H9 (cell line): ENCODE measurements around the gene INO80. TPM values are rescaled to one million over a fixed set of nuclear protein-coding genes. Genes with fewer than 3 reads are reported as not detected.

Experiments
- DNase-seq: peaks from one replicate; pipeline ENCODE4 v3.0.0-alpha.2; 2017
- H2AFZ ChIP-seq: one replicate; pipeline ENCODE4 v1.6.1; 2013; ENCODE audit warnings: mild to moderate bottlenecking, low read length, control low read depth, moderate library complexity
- H2AK5ac ChIP-seq: 2 replicates; pipeline ENCODE4 v1.6.1; 2013; ENCODE audit warnings: low read length, control low read depth, mixed read lengths; ENCODE audit not compliant: insufficient read length
- H2BK120ac ChIP-seq: one replicate; pipeline ENCODE4 v1.6.1; 2013; ENCODE audit warnings: low read depth, mild to moderate bottlenecking, low read length, control low read depth, inconsistent platforms; ENCODE audit not compliant: poor library complexity, severe bottlenecking
- H2BK12ac ChIP-seq: 2 replicates; pipeline ENCODE4 v1.6.1; 2013; ENCODE audit warnings: low read length, control low read depth, mixed read lengths, low read depth; ENCODE audit not compliant: insufficient read length
- H2BK15ac ChIP-seq: 2 replicates; pipeline ENCODE4 v1.6.1; 2013; ENCODE audit warnings: low read depth, low read length, control low read depth
- H2BK20ac ChIP-seq: one replicate; pipeline ENCODE4 v1.6.1; 2013; ENCODE audit warnings: low read depth, mild to moderate bottlenecking, low read length, control low read depth, inconsistent platforms; ENCODE audit not compliant: poor library complexity, severe bottlenecking
- H2BK5ac ChIP-seq: 2 replicates; pipeline ENCODE4 v1.6.1; 2013; ENCODE audit warnings: low read length, control low read depth, mixed read lengths; ENCODE audit not compliant: insufficient read length
- H3K14ac ChIP-seq: 2 replicates; pipeline ENCODE4 v1.6.1; 2013; ENCODE audit warnings: low read length, control low read depth; ENCODE audit not compliant: insufficient read depth
- H3K18ac ChIP-seq: 2 replicates; pipeline ENCODE4 v1.6.1; 2013; ENCODE audit warnings: low read depth, mild to moderate bottlenecking, mixed read lengths, low read length, control low read depth; ENCODE audit not compliant: insufficient read length
- H3K23ac ChIP-seq: 2 replicates; pipeline ENCODE4 v1.6.1; 2013; ENCODE audit warnings: low read length, control low read depth, mixed read lengths, low read depth; ENCODE audit not compliant: insufficient read length
- H3K23me2 ChIP-seq: 2 replicates; pipeline ENCODE4 v1.6.1; 2013; ENCODE audit warnings: low read depth, mild to moderate bottlenecking, mixed read lengths, low read length, control low read depth; ENCODE audit not compliant: insufficient read length, poor library complexity, severe bottlenecking
- H3K27ac ChIP-seq: 2 replicates; pipeline ENCODE4 v1.5.1; 2013; ENCODE audit warnings: low read length, control low read depth, mixed read lengths, low read depth; ENCODE audit not compliant: insufficient read length
- H3K27me3 ChIP-seq: 2 replicates; pipeline ENCODE4 v1.6.1; 2013; ENCODE audit warnings: low read length, control low read depth, inconsistent platforms; ENCODE audit not compliant: insufficient read depth
- H3K4ac ChIP-seq: 2 replicates; pipeline ENCODE4 v1.6.1; 2013; ENCODE audit warnings: low read depth, mild to moderate bottlenecking, control low read depth, inconsistent platforms, low read length, moderate library complexity
- H3K4me1 ChIP-seq: 2 replicates; pipeline ENCODE4 v1.6.1; 2013; ENCODE audit warnings: low read length, control low read depth, inconsistent platforms; ENCODE audit not compliant: insufficient read depth
- H3K4me2 ChIP-seq: 2 replicates; pipeline ENCODE4 v1.6.1; 2013; ENCODE audit warnings: low read length, control low read depth, mixed read lengths; ENCODE audit not compliant: insufficient read length, insufficient read depth
- H3K56ac ChIP-seq: 2 replicates; pipeline ENCODE4 v1.6.1; 2013; ENCODE audit warnings: low read depth, mild to moderate bottlenecking, mixed read lengths, low read length, control low read depth; ENCODE audit not compliant: insufficient read length
- H3K79me1 ChIP-seq: 2 replicates; pipeline ENCODE4 v1.6.1; 2013; ENCODE audit warnings: low read depth, mild to moderate bottlenecking, moderate library complexity, low read length, control low read depth, inconsistent platforms; ENCODE audit not compliant: insufficient read depth, poor library complexity, severe bottlenecking
- H3K79me2 ChIP-seq: 2 replicates; pipeline ENCODE4 v1.6.1; 2013; ENCODE audit warnings: low read length, control low read depth, inconsistent platforms; ENCODE audit not compliant: insufficient read depth
- H3K9ac ChIP-seq: 2 replicates; pipeline ENCODE4 v1.6.1; 2013; ENCODE audit warnings: low read length, control low read depth, mixed read lengths; ENCODE audit not compliant: insufficient read length; ENCODE audit errors: extremely low read depth
- H3K9me3 ChIP-seq: one replicate; pipeline ENCODE4 v1.6.1; 2013; ENCODE audit warnings: low read depth, low read length, inconsistent platforms; ENCODE audit not compliant: control insufficient read depth
- H3T11ph ChIP-seq: one replicate; pipeline ENCODE4 v1.6.1; 2013; ENCODE audit warnings: mild to moderate bottlenecking, low read length, control low read depth, inconsistent platforms
- H4K20me1 ChIP-seq: one replicate; pipeline ENCODE4 v1.6.1; 2013; ENCODE audit not compliant: control insufficient read depth, insufficient read length, insufficient read depth
- H4K5ac ChIP-seq: 2 replicates; pipeline ENCODE4 v1.6.1; 2013; ENCODE audit warnings: low read depth, mild to moderate bottlenecking, mixed read lengths, low read length, control low read depth; ENCODE audit not compliant: insufficient read length
- H4K8ac ChIP-seq: replicated peaks from 2 replicates; pipeline ENCODE4 v1.6.1; 2013; ENCODE audit warnings: low read length, control low read depth, mixed read lengths, low read depth; ENCODE audit not compliant: insufficient read length
- H4K91ac ChIP-seq: 2 replicates; pipeline ENCODE4 v1.6.1; 2013; ENCODE audit warnings: low read depth, mild to moderate bottlenecking, moderate library complexity, mixed read lengths, low read length, control low read depth; ENCODE audit not compliant: insufficient read length
- H3K27ac Mint-ChIP-seq, 3 experiments: 2 replicates in 2 of 3; 3 replicates in 1 of 3; pipeline ENCODE4 v1.8.0; 2020 to 2021; ENCODE audit warnings: mixed read lengths in 3 of 3, mild to moderate bottlenecking in 1 of 3, moderate library complexity in 1 of 3
- H3K27me3 Mint-ChIP-seq: 2 replicates; pipeline ENCODE4 v1.8.0; 2021; ENCODE audit warnings: low read depth, mild to moderate bottlenecking, moderate library complexity, mixed read lengths
- H3K36me3 Mint-ChIP-seq, 3 experiments: 2 replicates in 2 of 3; 3 replicates in 1 of 3; pipeline ENCODE4 v1.8.0; 2020 to 2021; ENCODE audit warnings: low read depth in 3 of 3, mixed read lengths in 3 of 3; ENCODE audit not compliant: insufficient read depth in 1 of 3
- H3K4me1 Mint-ChIP-seq, 2 experiments: 2 replicates each; pipeline ENCODE4 v1.8.0; 2020; ENCODE audit warnings: mixed read lengths in 2 of 2
- H3K4me3 Mint-ChIP-seq, 2 experiments: 2 replicates in 1 of 2; 3 replicates in 1 of 2; pipeline ENCODE4 v1.8.0; 2020 to 2021; ENCODE audit warnings: mild to moderate bottlenecking in 2 of 2, mixed read lengths in 2 of 2, moderate library complexity in 1 of 2
- H3K9me3 Mint-ChIP-seq, 2 experiments: 2 replicates in 1 of 2; 3 replicates in 1 of 2; pipeline ENCODE4 v1.8.0; 2020; ENCODE audit warnings: mild to moderate bottlenecking in 2 of 2, mixed read lengths in 2 of 2, moderate library complexity in 1 of 2
- CTCF ChIP-seq: fragments of 200-600 bp; sonication (generic); conservative IDR thresholded peaks from 3 replicates; pipeline ENCODE4 v1.8.0; 2021; ENCODE audit warnings: antibody characterized with exemption, mild to moderate bottlenecking
- WGBS: extraction: QIAGEN DNeasy Blood & Tissue Kit; methylation state at CpG from one replicate; pipeline ENCODE4 v1.1.7; 2013; ENCODE audit warnings: missing lambda C conversion rate, low lambda C conversion rate, mixed read lengths; ENCODE audit not compliant: insufficient read length; ENCODE audit errors: extremely low coverage; 5-methylcytosine and 5-hydroxymethylcytosine counted together
- total RNA-seq: library from RNA; stranded (reverse); gene quantifications from 2 replicates; pipeline ENCODE4 v1.2.1, GENCODE V29; 2021

INO80 gene
- total RNA-seq, 1 experiment from 2014 or later = 29.2 TPM

GRCh38 chr15:41160639-41161315 is 44.7 kb upstream of the INO80 start:
- Histone ChIP-seq H2BK15ac (no peak overlapping the region), H3K27me3 (no peaks in the 10 kb centered on the region), H3K79me1 (no peaks in the 10 kb centered on the region), H4K91ac (no peak overlapping the region), H2AFZ (no peak overlapping the region), H3K27ac (no peak overlapping the region), H3T11ph (no peak overlapping the region), H3K9ac (no peak overlapping the region), H3K56ac (no peak overlapping the region), H2BK120ac (no peak overlapping the region), H3K4ac (no peak overlapping the region), H3K4me2 (no peak overlapping the region), H2AK5ac (no peak overlapping the region), H4K20me1 (no peaks in the 10 kb centered on the region), H2BK5ac (no peak overlapping the region), H2BK12ac (no peak overlapping the region), H4K5ac (no peak overlapping the region), H3K9me3 (no peaks in the 10 kb centered on the region), H2BK20ac (no peak overlapping the region), H3K4me1 (no peaks in the 10 kb centered on the region), H3K18ac (no peak overlapping the region), H3K79me2 (no peaks in the 10 kb centered on the region), H3K23me2 (no peaks in the 10 kb centered on the region), H3K23ac (no peak overlapping the region), H4K8ac (no peak overlapping the region), H3K14ac (no peak overlapping the region)
- Mint-ChIP-seq H3K27me3 (no peaks in the 10 kb centered on the region), H3K4me3 (no peak overlapping the region), H3K9me3 (no peaks in the 10 kb centered on the region), H3K4me1 (no peaks in the 10 kb centered on the region), H3K27ac (no peak overlapping the region), H3K36me3 (no peaks in the 10 kb centered on the region)
- no CpG with 5 or more reads among the region's 15 CpGs for WGBS
- TF ChIP-seq CTCF = no peak
- no peak for DNase-seq
